ENCODE results near the gene PLPP2.

The PLPP2 gene

GRCh38 chr19:313169-313987 lies 22.2 kb upstream of the PLPP2 start:
- DNase-seq (ENCODE audit: low read depth, low spot score), result no peak
- Histone ChIP-seq H3K4me3 (no peak overlapping the region), H3K27ac (no peak overlapping the region), H3K36me3 (ENCODE audit: insufficient read depth, low read length) (peaks cover 61% of the 10 kb centered on the region), H3K9ac (ENCODE audit: insufficient read length) (no peak overlapping the region), H3K9me3 (ENCODE audit: low read depth, low read length) (peaks cover 6% of the 10 kb centered on the region; the same call in 1 of the 2 replicates)
- TF ChIP-seq POLR2AphosphoS5 (IDR thresholded peaks at IDR 0.05; ENCODE audit: borderline replicate concordance, low read depth, low read length) (no peak), EZH2 (IDR thresholded peaks at IDR 0.05) (no peak), FOXP2 (optimal IDR thresholded peaks at IDR 0.05; ENCODE audit: control extremely low read depth, extremely low read length, insufficient read depth) (no peak)

- Histone ChIP-seq H3K36me3 (ENCODE audit: insufficient read depth, low read length) (peaks cover 60% of the 10 kb centered on the region), H3K4me3 (no peak overlapping the region), H3K9ac (ENCODE audit: insufficient read length) (no peak overlapping the region), H3K27ac (no peak overlapping the region), H3K9me3 (ENCODE audit: low read depth, low read length) (peaks cover 6% of the 10 kb centered on the region; the same call in 1 of the 2 replicates)
- DNase-seq (ENCODE audit: low read depth, low spot score), result no peak
- TF ChIP-seq POLR2AphosphoS5 (IDR thresholded peaks at IDR 0.05; ENCODE audit: borderline replicate concordance, low read depth, low read length), result no peak
- no peak for TF ChIP-seq FOXP2 (optimal IDR thresholded peaks at IDR 0.05; ENCODE audit: control extremely low read depth, extremely low read length, insufficient read depth)
- TF ChIP-seq EZH2 (IDR thresholded peaks at IDR 0.05), result no peak
These were observed 20.6 kb upstream of the PLPP2 start for GRCh38 chr19:311813-312261.

GRCh38 chr19:310781-311496 lies 19.7 kb upstream of the PLPP2 start:
- Histone ChIP-seq H3K4me3 (no peak overlapping the region), H3K9me3 (ENCODE audit: low read depth, low read length) (0 out of 2 replicates have a peak, but pooled peaks cover 4% of the 10 kb centered on the region), H3K27ac (no peak overlapping the region), H3K36me3 (ENCODE audit: insufficient read depth, low read length) (peaks cover 60% of the 10 kb centered on the region), H3K9ac (ENCODE audit: insufficient read length) (no peak overlapping the region)
- DNase-seq (ENCODE audit: low read depth, low spot score), result no peak
- no peak for TF ChIP-seq POLR2AphosphoS5 (IDR thresholded peaks at IDR 0.05; ENCODE audit: borderline replicate concordance, low read depth, low read length)
- no peak for TF ChIP-seq EZH2 (IDR thresholded peaks at IDR 0.05)
- TF ChIP-seq FOXP2 (optimal IDR thresholded peaks at IDR 0.05; ENCODE audit: control extremely low read depth, extremely low read length, insufficient read depth), result no peak

- Histone ChIP-seq H3K9me3 (ENCODE audit: low read depth, low read length) (no peaks in the 10 kb centered on the region), H3K9ac (ENCODE audit: insufficient read length) (no peak overlapping the region), H3K36me3 (ENCODE audit: insufficient read depth, low read length) (peaks cover 52% of the 10 kb centered on the region; the same call in 1 of the 2 replicates), H3K4me3 (no peak overlapping the region), H3K27ac (no peak overlapping the region)
- TF ChIP-seq FOXP2 (optimal IDR thresholded peaks at IDR 0.05; ENCODE audit: control extremely low read depth, extremely low read length, insufficient read depth) (no peak), POLR2AphosphoS5 (IDR thresholded peaks at IDR 0.05; ENCODE audit: borderline replicate concordance, low read depth, low read length) (no peak), EZH2 (IDR thresholded peaks at IDR 0.05) (no peak)
- DNase-seq (ENCODE audit: low read depth, low spot score), result no peak
These were observed 19.0 kb upstream of the PLPP2 start for GRCh38 chr19:310141-310651.

GRCh38 chr19:309206-309565 lies 18.0 kb upstream of the PLPP2 start:
- no peak overlapping the region for H3K4me3 ChIP-seq
- H3K9ac ChIP-seq (ENCODE audit: insufficient read length), result no peak overlapping the region
- no peak for DNase-seq (ENCODE audit: low read depth, low spot score)
- H3K36me3 ChIP-seq (ENCODE audit: insufficient read depth, low read length), result peaks cover 46% of the 10 kb centered on the region; the same call in 1 of the 2 replicates
- H3K9me3 ChIP-seq (ENCODE audit: low read depth, low read length), result no peaks in the 10 kb centered on the region
- TF ChIP-seq EZH2 (IDR thresholded peaks at IDR 0.05) (no peak), FOXP2 (optimal IDR thresholded peaks at IDR 0.05; ENCODE audit: control extremely low read depth, extremely low read length, insufficient read depth) (no peak), POLR2AphosphoS5 (IDR thresholded peaks at IDR 0.05; ENCODE audit: borderline replicate concordance, low read depth, low read length) (no peak)
- no peak overlapping the region for H3K27ac ChIP-seq

GRCh38 chr19:308471-309205 lies 17.4 kb upstream of the PLPP2 start:
- no peak overlapping the region for H3K27ac ChIP-seq
- H3K9me3 ChIP-seq (ENCODE audit: low read depth, low read length), result no peaks in the 10 kb centered on the region
- no peak for DNase-seq (ENCODE audit: low read depth, low spot score)
- no peak for TF ChIP-seq POLR2AphosphoS5 (IDR thresholded peaks at IDR 0.05; ENCODE audit: borderline replicate concordance, low read depth, low read length)
- no peak overlapping the region for H3K9ac ChIP-seq (ENCODE audit: insufficient read length)
- peaks cover 41% of the 10 kb centered on the region; the same call in 1 of the 2 replicates for H3K36me3 ChIP-seq (ENCODE audit: insufficient read depth, low read length)
- no peak overlapping the region for H3K4me3 ChIP-seq

- Histone ChIP-seq H3K4me3 (no peak overlapping the region), H3K9me3 (ENCODE audit: low read depth, low read length) (no peaks in the 10 kb centered on the region), H3K36me3 (ENCODE audit: insufficient read depth, low read length) (peaks cover 40% of the 10 kb centered on the region; the same call in 1 of the 2 replicates), H3K27ac (no peak overlapping the region), H3K9ac (ENCODE audit: insufficient read length) (no peak overlapping the region)
- no peak for DNase-seq (ENCODE audit: low read depth, low spot score)
- TF ChIP-seq EZH2 (IDR thresholded peaks at IDR 0.05) (no peak), FOXP2 (optimal IDR thresholded peaks at IDR 0.05; ENCODE audit: control extremely low read depth, extremely low read length, insufficient read depth) (no peak), POLR2AphosphoS5 (IDR thresholded peaks at IDR 0.05; ENCODE audit: borderline replicate concordance, low read depth, low read length) (no peak)
These were observed 16.7 kb upstream of the PLPP2 start for GRCh38 chr19:307793-308420.
